ENCODE results near the gene PLLP. TPM values are rescaled to one million over a fixed set of nuclear protein-coding genes. Genes with fewer than 3 reads are reported as not detected.

PLLP gene
- total RNA-seq, 2 donors from 2014 or later = 3.1 to 8.6 TPM

- Histone ChIP-seq H3K4me3 (no peak overlapping the region), H3K27me3 (replicated peaks; ENCODE audit: insufficient read depth) (no peaks in the 10 kb centered on the region), H3K36me3 (no peaks in the 10 kb centered on the region), H3K27ac (no peak overlapping the region), H3K4me1 (ENCODE audit: control insufficient read depth in 1 of 2, low read depth in 2 of 2) (peaks cover 0 to 9% of the 10 kb centered on the region in 2 donors), H3K9me3 (no peaks in the 10 kb centered on the region)
- ATAC-seq (ENCODE audit: insufficient number of reproducible peaks, low FRiP score, low read depth) (no peak), DNase-seq (ENCODE audit: low spot score) (no peak)
- no peak for TF ChIP-seq CTCF (IDR thresholded peaks at IDR 0.05)
Measured at GRCh38 chr16:57266531-57267260, 17.8 kb downstream of the PLLP start.

DNA sequence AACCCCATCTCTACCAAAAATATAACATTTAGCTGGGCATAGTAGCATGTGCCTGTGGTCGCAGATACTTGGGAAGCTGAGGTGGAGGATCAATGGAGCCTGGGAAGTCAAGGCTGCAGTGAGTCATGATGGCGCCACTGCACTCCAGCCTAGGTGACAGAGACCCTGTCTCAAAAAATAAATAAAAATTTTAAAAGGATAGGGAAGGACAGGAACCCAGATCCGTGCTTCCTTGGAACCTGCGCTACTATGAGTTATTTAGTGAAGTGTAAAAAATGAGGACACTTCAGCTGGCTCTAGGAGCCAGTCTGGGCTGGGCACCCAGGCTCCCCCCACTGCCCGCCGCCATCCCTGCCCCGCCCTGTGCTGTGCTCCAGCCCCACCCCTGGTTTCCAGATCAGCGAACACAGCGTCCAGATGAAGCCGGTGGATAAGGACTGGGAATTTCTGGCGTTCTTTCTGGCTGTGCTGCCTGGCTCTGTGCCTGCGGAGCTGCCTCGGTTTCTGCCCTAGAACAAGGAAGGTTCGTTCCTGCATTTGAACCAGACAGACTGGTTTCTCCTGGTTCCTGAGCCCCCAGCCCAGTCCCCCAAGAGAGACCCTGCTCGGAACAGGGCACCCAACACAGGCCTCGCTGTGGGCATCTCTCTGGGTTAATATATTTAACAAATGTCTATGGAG, 18.5 kb downstream of the PLLP start:
- Histone ChIP-seq H3K27me3 (replicated peaks; ENCODE audit: insufficient read depth) (no peaks in the 10 kb centered on the region), H3K36me3 (no peaks in the 10 kb centered on the region), H3K4me1 (ENCODE audit: control insufficient read depth in 1 of 2, low read depth in 2 of 2) (peaks cover 0 to 9% of the 10 kb centered on the region in 2 donors), H3K4me3 (no peak overlapping the region), H3K27ac (no peak overlapping the region), H3K9me3 (no peaks in the 10 kb centered on the region)
- no peak for DNase-seq (ENCODE audit: low spot score)
- no peak for TF ChIP-seq CTCF (IDR thresholded peaks at IDR 0.05)
- ATAC-seq (ENCODE audit: insufficient number of reproducible peaks, low FRiP score, low read depth) = no peak

DNA sequence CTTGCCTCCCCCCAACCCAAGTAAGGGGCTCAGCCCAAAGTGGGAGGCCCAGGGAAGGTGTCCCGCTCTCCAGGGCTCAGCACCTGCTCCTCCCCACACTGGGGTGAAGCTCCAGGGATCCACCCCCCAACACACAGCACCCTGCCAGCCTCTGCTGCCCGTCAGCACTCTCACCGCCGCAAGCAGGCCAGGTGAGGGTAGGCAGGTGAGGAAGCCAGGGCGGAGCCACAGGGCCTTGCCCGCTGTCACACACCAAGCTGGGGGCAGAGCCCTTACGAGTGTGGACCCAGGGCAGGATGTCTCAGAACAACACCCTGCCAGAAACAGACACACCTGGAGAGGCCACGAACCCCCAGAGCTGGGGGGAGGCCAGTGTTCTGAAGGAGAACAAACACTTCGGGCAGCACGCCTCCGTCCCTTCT, 19.5 kb downstream of the PLLP start:
- Histone ChIP-seq H3K36me3 (no peaks in the 10 kb centered on the region), H3K4me3 (no peak overlapping the region), H3K27ac (no peak overlapping the region), H3K27me3 (replicated peaks; ENCODE audit: insufficient read depth) (no peaks in the 10 kb centered on the region), H3K4me1 (ENCODE audit: control insufficient read depth in 1 of 2, low read depth in 2 of 2) (peaks cover 0 to 9% of the 10 kb centered on the region in 2 donors), H3K9me3 (no peaks in the 10 kb centered on the region)
- no peak for TF ChIP-seq CTCF (IDR thresholded peaks at IDR 0.05)
- DNase-seq (ENCODE audit: low spot score) (no peak), ATAC-seq (ENCODE audit: insufficient number of reproducible peaks, low FRiP score, low read depth) (no peak)

DNA sequence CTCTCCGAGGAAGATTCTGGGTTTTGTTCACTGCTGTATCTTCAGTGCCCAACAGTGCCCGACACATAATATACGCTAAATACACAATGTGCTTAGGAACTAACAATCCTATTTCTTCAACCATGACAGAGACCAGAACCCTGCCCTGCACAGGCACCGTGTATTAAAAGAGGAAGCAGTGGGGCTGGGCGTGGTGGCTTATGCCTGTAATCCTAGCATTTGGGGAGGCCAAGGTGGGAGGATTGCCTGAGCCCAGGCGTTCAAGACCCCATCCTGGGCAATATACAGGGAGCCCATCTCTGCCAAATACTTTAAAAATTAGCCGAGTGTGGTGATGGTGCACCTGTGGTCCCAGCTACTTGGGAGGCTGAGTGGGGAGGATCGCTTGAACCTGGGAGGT, 20.1 kb downstream of the PLLP start:
- DNase-seq (ENCODE audit: low spot score) (no peak), ATAC-seq (ENCODE audit: insufficient number of reproducible peaks, low FRiP score, low read depth) (no peak)
- no peaks in the 10 kb centered on the region for H3K27me3 ChIP-seq (replicated peaks; ENCODE audit: insufficient read depth)
- no peak overlapping the region for H3K27ac ChIP-seq
- peaks cover 0 to 9% of the 10 kb centered on the region in 2 donors for H3K4me1 ChIP-seq (ENCODE audit: control insufficient read depth in 1 of 2, low read depth in 2 of 2)
- no peaks in the 10 kb centered on the region for H3K9me3 ChIP-seq
- H3K36me3 ChIP-seq = no peaks in the 10 kb centered on the region
- H3K4me3 ChIP-seq = no peak overlapping the region
- TF ChIP-seq CTCF (IDR thresholded peaks at IDR 0.05) = no peak

- Histone ChIP-seq H3K4me1 (ENCODE audit: control insufficient read depth in 1 of 2, low read depth in 2 of 2) (peaks cover 0 to 9% of the 10 kb centered on the region in 2 donors), H3K4me3 (no peak overlapping the region), H3K27ac (no peak overlapping the region), H3K9me3 (no peaks in the 10 kb centered on the region), H3K27me3 (replicated peaks; ENCODE audit: insufficient read depth) (no peaks in the 10 kb centered on the region), H3K36me3 (no peaks in the 10 kb centered on the region)
- ATAC-seq (ENCODE audit: insufficient number of reproducible peaks, low FRiP score, low read depth) = no peak
- TF ChIP-seq CTCF (IDR thresholded peaks at IDR 0.05) = no peak
- DNase-seq (ENCODE audit: low spot score) = no peak
Measured at GRCh38 chr16:57263541-57264351, 20.7 kb downstream of the PLLP start.

Measured in thoracic aorta (tissue), 2 donors.